OCI-LY7 (cell line): ENCODE measurements around the gene PLA1A.

Experiments
- EZH2phosphoT487 ChIP-seq: fragments of 200-600 bp; sonication (generic); IDR thresholded peaks from 2 replicates; pipeline ENCODE4 v1.6.1; 2018; ENCODE audit warnings: low read depth, borderline replicate concordance, mild to moderate bottlenecking, mixed run types, antibody characterized with exemption, low read length, moderate library complexity, mixed read lengths
- TF ChIP-seq, protein P1 (sequence below): fragments of 200-600 bp; sonication (generic); conservative IDR thresholded peaks from 2 replicates; pipeline ENCODE4 v1.5.1; 2014; ENCODE audit warnings: mild to moderate bottlenecking, antibody characterized with exemption, low read length, moderate library complexity, mixed read lengths

DNA sequence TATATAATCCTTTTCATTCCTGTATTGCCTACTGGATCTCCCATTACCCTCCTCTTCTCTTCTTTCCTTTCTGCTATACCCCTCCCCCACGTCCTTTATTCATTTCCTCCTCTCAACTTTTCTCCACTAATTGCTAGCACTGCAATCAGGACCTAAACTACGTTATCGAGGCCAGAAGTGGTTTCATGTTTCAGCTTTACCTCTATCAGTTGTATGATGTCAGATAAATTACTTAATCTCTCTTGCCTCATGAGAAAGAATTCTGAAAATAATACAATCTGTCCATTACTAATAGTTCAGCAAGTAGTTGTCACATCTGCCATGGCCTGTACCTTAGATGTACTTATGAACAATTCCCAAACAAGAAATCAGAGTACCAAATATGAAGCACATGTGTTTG, 52.1 kb downstream of the PLA1A start:
- no peak for TF ChIP-seq EZH2phosphoT487
- TF ChIP-seq, protein P1, sequence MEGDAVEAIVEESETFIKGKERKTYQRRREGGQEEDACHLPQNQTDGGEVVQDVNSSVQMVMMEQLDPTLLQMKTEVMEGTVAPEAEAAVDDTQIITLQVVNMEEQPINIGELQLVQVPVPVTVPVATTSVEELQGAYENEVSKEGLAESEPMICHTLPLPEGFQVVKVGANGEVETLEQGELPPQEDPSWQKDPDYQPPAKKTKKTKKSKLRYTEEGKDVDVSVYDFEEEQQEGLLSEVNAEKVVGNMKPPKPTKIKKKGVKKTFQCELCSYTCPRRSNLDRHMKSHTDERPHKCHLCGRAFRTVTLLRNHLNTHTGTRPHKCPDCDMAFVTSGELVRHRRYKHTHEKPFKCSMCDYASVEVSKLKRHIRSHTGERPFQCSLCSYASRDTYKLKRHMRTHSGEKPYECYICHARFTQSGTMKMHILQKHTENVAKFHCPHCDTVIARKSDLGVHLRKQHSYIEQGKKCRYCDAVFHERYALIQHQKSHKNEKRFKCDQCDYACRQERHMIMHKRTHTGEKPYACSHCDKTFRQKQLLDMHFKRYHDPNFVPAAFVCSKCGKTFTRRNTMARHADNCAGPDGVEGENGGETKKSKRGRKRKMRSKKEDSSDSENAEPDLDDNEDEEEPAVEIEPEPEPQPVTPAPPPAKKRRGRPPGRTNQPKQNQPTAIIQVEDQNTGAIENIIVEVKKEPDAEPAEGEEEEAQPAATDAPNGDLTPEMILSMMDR = no peak
